GM12865 (cell line): Measurements from ENCODE around the gene OAT.

Experiments
- DNase-seq: peaks from one replicate; pipeline ENCODE4 v3.0.0; 2010; ENCODE audit warnings: low read depth
- H3K4me3 ChIP-seq: 2 replicates; pipeline ENCODE4 v1.5.1; 2011; ENCODE audit warnings: mild to moderate bottlenecking, low read depth, low read length, control low read depth
- CTCF ChIP-seq: IDR thresholded peaks from 2 replicates; pipeline ENCODE4 v1.5.1; 2011; ENCODE audit warnings: low read length, control low read depth, low read depth, inconsistent platforms; ENCODE audit not compliant: insufficient read depth; ENCODE audit errors: missing control alignments

Gene OAT

GRCh38 chr10:124453960-124454610 is 35.4 kb upstream of the OAT start:
- no peak overlapping the region for H3K4me3 ChIP-seq
- no peak for TF ChIP-seq CTCF
- no peak for DNase-seq

GRCh38 chr10:124451276-124451675 is 32.6 kb upstream of the OAT start:
- no peak for TF ChIP-seq CTCF
- DNase-seq: no peak
- no peak overlapping the region for H3K4me3 ChIP-seq

GRCh38 chr10:124450783-124451057 is 32.0 kb upstream of the OAT start:
- no peak for DNase-seq
- H3K4me3 ChIP-seq: no peak overlapping the region
- TF ChIP-seq CTCF: no peak

- H3K4me3 ChIP-seq: no peak within 1 kb of the TSS
- no peak for TF ChIP-seq CTCF
- DNase-seq: no peak
Observed at GRCh38 chr10:124450012-124450782, 31.5 kb upstream of the OAT start, which contains the start of gene NKX1-2. NKX1-2 (minus strand) TSS chr10:124450035; CDS start chr10:124449943, 92 bp downstream.

GRCh38 chr10:124449170-124450011 is 30.7 kb upstream of the OAT start:
- no peak overlapping the region for H3K4me3 ChIP-seq
- no peak for TF ChIP-seq CTCF
- DNase-seq: no peak

- no peak overlapping the region for H3K4me3 ChIP-seq
- no peak for TF ChIP-seq CTCF
- no peak for DNase-seq
Observed at GRCh38 chr10:124448696-124449169, 30.0 kb upstream of the OAT start.
